ENCODE measurements around the gene CCDC192.

Gene CCDC192

GRCh38 chr5:127826011-127826410, 122.8 kb downstream of the CCDC192 start:
- no peak overlapping the region for H3K27ac ChIP-seq
- H3K9me3 ChIP-seq, result no peaks in the 10 kb centered on the region
- DNase-seq, result no peak
- no peaks in the 10 kb centered on the region for H3K4me1 ChIP-seq
- no peaks in the 10 kb centered on the region for H3K27me3 ChIP-seq
- no peak overlapping the region for H3K4me3 ChIP-seq
- TF ChIP-seq, protein P1, sequence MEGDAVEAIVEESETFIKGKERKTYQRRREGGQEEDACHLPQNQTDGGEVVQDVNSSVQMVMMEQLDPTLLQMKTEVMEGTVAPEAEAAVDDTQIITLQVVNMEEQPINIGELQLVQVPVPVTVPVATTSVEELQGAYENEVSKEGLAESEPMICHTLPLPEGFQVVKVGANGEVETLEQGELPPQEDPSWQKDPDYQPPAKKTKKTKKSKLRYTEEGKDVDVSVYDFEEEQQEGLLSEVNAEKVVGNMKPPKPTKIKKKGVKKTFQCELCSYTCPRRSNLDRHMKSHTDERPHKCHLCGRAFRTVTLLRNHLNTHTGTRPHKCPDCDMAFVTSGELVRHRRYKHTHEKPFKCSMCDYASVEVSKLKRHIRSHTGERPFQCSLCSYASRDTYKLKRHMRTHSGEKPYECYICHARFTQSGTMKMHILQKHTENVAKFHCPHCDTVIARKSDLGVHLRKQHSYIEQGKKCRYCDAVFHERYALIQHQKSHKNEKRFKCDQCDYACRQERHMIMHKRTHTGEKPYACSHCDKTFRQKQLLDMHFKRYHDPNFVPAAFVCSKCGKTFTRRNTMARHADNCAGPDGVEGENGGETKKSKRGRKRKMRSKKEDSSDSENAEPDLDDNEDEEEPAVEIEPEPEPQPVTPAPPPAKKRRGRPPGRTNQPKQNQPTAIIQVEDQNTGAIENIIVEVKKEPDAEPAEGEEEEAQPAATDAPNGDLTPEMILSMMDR (IDR thresholded peaks at IDR 0.05), result no peak
- no peaks in the 10 kb centered on the region for H3K36me3 ChIP-seq
- intact Hi-C loops (cut with DNase I; ENCODE audit: low total_unique reads), result no loop called here

GRCh38 chr5:127827451-127827850, 124.3 kb downstream of the CCDC192 start:
- H3K27ac ChIP-seq, result no peak overlapping the region
- H3K27me3 ChIP-seq, result no peaks in the 10 kb centered on the region
- H3K4me1 ChIP-seq, result no peaks in the 10 kb centered on the region
- H3K4me3 ChIP-seq, result no peak overlapping the region
- TF ChIP-seq, protein P1 (IDR thresholded peaks at IDR 0.05), result no peak
- no peaks in the 10 kb centered on the region for H3K36me3 ChIP-seq
- no peak for DNase-seq
- intact Hi-C loops (cut with DNase I; ENCODE audit: low total_unique reads), result no loop called here
- no peaks in the 10 kb centered on the region for H3K9me3 ChIP-seq

- Histone ChIP-seq H3K4me3 (no peak overlapping the region), H3K4me1 (no peaks in the 10 kb centered on the region), H3K27me3 (no peaks in the 10 kb centered on the region), H3K36me3 (no peaks in the 10 kb centered on the region), H3K9me3 (no peaks in the 10 kb centered on the region), H3K27ac (no peak overlapping the region)
- DNase-seq, result no peak
- intact Hi-C loops (cut with DNase I; ENCODE audit: low total_unique reads), result no loop called here
- TF ChIP-seq, protein P1 (IDR thresholded peaks at IDR 0.05), result no peak
These were observed 127.0 kb downstream of the CCDC192 start for GRCh38 chr5:127830157-127830556.

GRCh38 chr5:127830829-127831598, 127.8 kb downstream of the CCDC192 start:
- H3K4me1 ChIP-seq, result no peaks in the 10 kb centered on the region
- H3K27me3 ChIP-seq, result no peaks in the 10 kb centered on the region
- no peak for DNase-seq
- no peak overlapping the region for H3K27ac ChIP-seq
- TF ChIP-seq, protein P1 (IDR thresholded peaks at IDR 0.05), result no peak
- no peaks in the 10 kb centered on the region for H3K9me3 ChIP-seq
- intact Hi-C loops (cut with DNase I; ENCODE audit: low total_unique reads), result no loop called here
- H3K36me3 ChIP-seq, result no peaks in the 10 kb centered on the region
- H3K4me3 ChIP-seq, result no peak overlapping the region

DNA sequence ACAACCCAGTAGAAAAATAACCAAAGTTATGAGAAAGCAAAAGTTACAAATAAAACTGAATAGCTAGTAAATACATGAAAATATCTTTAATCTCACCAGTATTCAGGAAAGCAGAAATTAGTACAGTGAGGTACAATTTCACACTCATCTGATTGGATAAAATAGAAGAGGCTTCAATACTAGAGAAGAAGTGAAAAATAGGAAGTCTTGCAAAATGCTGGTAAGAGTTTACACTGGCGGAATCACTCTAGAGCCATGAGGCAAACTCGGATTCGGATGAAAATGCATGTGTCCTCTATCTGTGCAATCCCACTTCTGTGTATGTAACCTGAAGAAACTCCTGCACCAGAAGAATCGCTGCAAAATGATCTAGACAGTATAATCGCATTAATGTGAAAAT, 128.9 kb downstream of the CCDC192 start:
- TF ChIP-seq, protein P1 (IDR thresholded peaks at IDR 0.05), result no peak
- Histone ChIP-seq H3K9me3 (no peaks in the 10 kb centered on the region), H3K4me1 (no peaks in the 10 kb centered on the region), H3K4me3 (no peak overlapping the region), H3K27ac (no peak overlapping the region), H3K27me3 (no peaks in the 10 kb centered on the region), H3K36me3 (no peaks in the 10 kb centered on the region)
- no peak for DNase-seq
- intact Hi-C loops (cut with DNase I; ENCODE audit: low total_unique reads), result no loop called here

All from tibial artery (tissue), 4 donors.